H9 (cell line): ENCODE measurements around the gene DSN1. TPM values are rescaled to one million over a fixed set of nuclear protein-coding genes. Genes with fewer than 3 reads are reported as not detected.

Source experiments
- DNase-seq: peaks from one replicate; pipeline ENCODE4 v3.0.0-alpha.2; 2017
- H2AFZ ChIP-seq: one replicate; pipeline ENCODE4 v1.6.1; 2013; ENCODE audit warnings: mild to moderate bottlenecking, low read length, control low read depth, moderate library complexity
- H2AK5ac ChIP-seq: 2 replicates; pipeline ENCODE4 v1.6.1; 2013; ENCODE audit warnings: low read length, control low read depth, mixed read lengths; ENCODE audit not compliant: insufficient read length
- H2BK120ac ChIP-seq: one replicate; pipeline ENCODE4 v1.6.1; 2013; ENCODE audit warnings: low read depth, mild to moderate bottlenecking, low read length, control low read depth, inconsistent platforms; ENCODE audit not compliant: poor library complexity, severe bottlenecking
- H2BK12ac ChIP-seq: 2 replicates; pipeline ENCODE4 v1.6.1; 2013; ENCODE audit warnings: low read length, control low read depth, mixed read lengths, low read depth; ENCODE audit not compliant: insufficient read length
- H2BK15ac ChIP-seq: 2 replicates; pipeline ENCODE4 v1.6.1; 2013; ENCODE audit warnings: low read depth, low read length, control low read depth
- H2BK20ac ChIP-seq: one replicate; pipeline ENCODE4 v1.6.1; 2013; ENCODE audit warnings: low read depth, mild to moderate bottlenecking, low read length, control low read depth, inconsistent platforms; ENCODE audit not compliant: poor library complexity, severe bottlenecking
- H2BK5ac ChIP-seq: 2 replicates; pipeline ENCODE4 v1.6.1; 2013; ENCODE audit warnings: low read length, control low read depth, mixed read lengths; ENCODE audit not compliant: insufficient read length
- H3K14ac ChIP-seq: 2 replicates; pipeline ENCODE4 v1.6.1; 2013; ENCODE audit warnings: low read length, control low read depth; ENCODE audit not compliant: insufficient read depth
- H3K18ac ChIP-seq: 2 replicates; pipeline ENCODE4 v1.6.1; 2013; ENCODE audit warnings: low read depth, mild to moderate bottlenecking, mixed read lengths, low read length, control low read depth; ENCODE audit not compliant: insufficient read length
- H3K23ac ChIP-seq: 2 replicates; pipeline ENCODE4 v1.6.1; 2013; ENCODE audit warnings: low read length, control low read depth, mixed read lengths, low read depth; ENCODE audit not compliant: insufficient read length
- H3K23me2 ChIP-seq: 2 replicates; pipeline ENCODE4 v1.6.1; 2013; ENCODE audit warnings: low read depth, mild to moderate bottlenecking, mixed read lengths, low read length, control low read depth; ENCODE audit not compliant: insufficient read length, poor library complexity, severe bottlenecking
- H3K27ac ChIP-seq: 2 replicates; pipeline ENCODE4 v1.5.1; 2013; ENCODE audit warnings: low read length, control low read depth, mixed read lengths, low read depth; ENCODE audit not compliant: insufficient read length
- H3K27me3 ChIP-seq: 2 replicates; pipeline ENCODE4 v1.6.1; 2013; ENCODE audit warnings: low read length, control low read depth, inconsistent platforms; ENCODE audit not compliant: insufficient read depth
- H3K4ac ChIP-seq: 2 replicates; pipeline ENCODE4 v1.6.1; 2013; ENCODE audit warnings: low read depth, mild to moderate bottlenecking, control low read depth, inconsistent platforms, low read length, moderate library complexity
- H3K4me1 ChIP-seq: 2 replicates; pipeline ENCODE4 v1.6.1; 2013; ENCODE audit warnings: low read length, control low read depth, inconsistent platforms; ENCODE audit not compliant: insufficient read depth
- H3K4me2 ChIP-seq: 2 replicates; pipeline ENCODE4 v1.6.1; 2013; ENCODE audit warnings: low read length, control low read depth, mixed read lengths; ENCODE audit not compliant: insufficient read length, insufficient read depth
- H3K56ac ChIP-seq: 2 replicates; pipeline ENCODE4 v1.6.1; 2013; ENCODE audit warnings: low read depth, mild to moderate bottlenecking, mixed read lengths, low read length, control low read depth; ENCODE audit not compliant: insufficient read length
- H3K79me1 ChIP-seq: 2 replicates; pipeline ENCODE4 v1.6.1; 2013; ENCODE audit warnings: low read depth, mild to moderate bottlenecking, moderate library complexity, low read length, control low read depth, inconsistent platforms; ENCODE audit not compliant: insufficient read depth, poor library complexity, severe bottlenecking
- H3K79me2 ChIP-seq: 2 replicates; pipeline ENCODE4 v1.6.1; 2013; ENCODE audit warnings: low read length, control low read depth, inconsistent platforms; ENCODE audit not compliant: insufficient read depth
- H3K9ac ChIP-seq: 2 replicates; pipeline ENCODE4 v1.6.1; 2013; ENCODE audit warnings: low read length, control low read depth, mixed read lengths; ENCODE audit not compliant: insufficient read length; ENCODE audit errors: extremely low read depth
- H3K9me3 ChIP-seq: one replicate; pipeline ENCODE4 v1.6.1; 2013; ENCODE audit warnings: low read depth, low read length, inconsistent platforms; ENCODE audit not compliant: control insufficient read depth
- H3T11ph ChIP-seq: one replicate; pipeline ENCODE4 v1.6.1; 2013; ENCODE audit warnings: mild to moderate bottlenecking, low read length, control low read depth, inconsistent platforms
- H4K20me1 ChIP-seq: one replicate; pipeline ENCODE4 v1.6.1; 2013; ENCODE audit not compliant: control insufficient read depth, insufficient read length, insufficient read depth
- H4K5ac ChIP-seq: 2 replicates; pipeline ENCODE4 v1.6.1; 2013; ENCODE audit warnings: low read depth, mild to moderate bottlenecking, mixed read lengths, low read length, control low read depth; ENCODE audit not compliant: insufficient read length
- H4K8ac ChIP-seq: replicated peaks from 2 replicates; pipeline ENCODE4 v1.6.1; 2013; ENCODE audit warnings: low read length, control low read depth, mixed read lengths, low read depth; ENCODE audit not compliant: insufficient read length
- H4K91ac ChIP-seq: 2 replicates; pipeline ENCODE4 v1.6.1; 2013; ENCODE audit warnings: low read depth, mild to moderate bottlenecking, moderate library complexity, mixed read lengths, low read length, control low read depth; ENCODE audit not compliant: insufficient read length
- H3K27ac Mint-ChIP-seq, 3 experiments: 2 replicates in 2 of 3; 3 replicates in 1 of 3; pipeline ENCODE4 v1.8.0; 2020 to 2021; ENCODE audit warnings: mixed read lengths in 3 of 3, mild to moderate bottlenecking in 1 of 3, moderate library complexity in 1 of 3
- H3K27me3 Mint-ChIP-seq: 2 replicates; pipeline ENCODE4 v1.8.0; 2021; ENCODE audit warnings: low read depth, mild to moderate bottlenecking, moderate library complexity, mixed read lengths
- H3K36me3 Mint-ChIP-seq, 3 experiments: 2 replicates in 2 of 3; 3 replicates in 1 of 3; pipeline ENCODE4 v1.8.0; 2020 to 2021; ENCODE audit warnings: low read depth in 3 of 3, mixed read lengths in 3 of 3; ENCODE audit not compliant: insufficient read depth in 1 of 3
- H3K4me1 Mint-ChIP-seq, 2 experiments: 2 replicates each; pipeline ENCODE4 v1.8.0; 2020; ENCODE audit warnings: mixed read lengths in 2 of 2
- H3K4me3 Mint-ChIP-seq, 2 experiments: 2 replicates in 1 of 2; 3 replicates in 1 of 2; pipeline ENCODE4 v1.8.0; 2020 to 2021; ENCODE audit warnings: mild to moderate bottlenecking in 2 of 2, mixed read lengths in 2 of 2, moderate library complexity in 1 of 2
- H3K9me3 Mint-ChIP-seq, 2 experiments: 2 replicates in 1 of 2; 3 replicates in 1 of 2; pipeline ENCODE4 v1.8.0; 2020; ENCODE audit warnings: mild to moderate bottlenecking in 2 of 2, mixed read lengths in 2 of 2, moderate library complexity in 1 of 2
- CTCF ChIP-seq: fragments of 200-600 bp; sonication (generic); conservative IDR thresholded peaks from 3 replicates; pipeline ENCODE4 v1.8.0; 2021; ENCODE audit warnings: antibody characterized with exemption, mild to moderate bottlenecking
- WGBS: extraction: QIAGEN DNeasy Blood & Tissue Kit; methylation state at CpG from one replicate; pipeline ENCODE4 v1.1.7; 2013; ENCODE audit warnings: missing lambda C conversion rate, low lambda C conversion rate, mixed read lengths; ENCODE audit not compliant: insufficient read length; ENCODE audit errors: extremely low coverage; 5-methylcytosine and 5-hydroxymethylcytosine counted together
- total RNA-seq: library from RNA; stranded (reverse); gene quantifications from 2 replicates; pipeline ENCODE4 v1.2.1, GENCODE V29; 2021

Gene DSN1
- total RNA-seq, 1 experiment from 2014 or later = 22.8 TPM

GRCh38 chr20:36736451-36737182, 36.9 kb downstream of the DSN1 start:
- Histone ChIP-seq H2AK5ac (no peak overlapping the region), H2BK120ac (no peak overlapping the region), H4K20me1 (no peaks in the 10 kb centered on the region), H2BK20ac (no peak overlapping the region), H3K27me3 (no peaks in the 10 kb centered on the region), H3K4me1 (no peaks in the 10 kb centered on the region; the same call in 1 of the 2 replicates), H3K4me2 (no peak overlapping the region), H4K5ac (no peak overlapping the region), H3K79me2 (no peaks in the 10 kb centered on the region), H3T11ph (no peak overlapping the region), H3K14ac (no peak overlapping the region), H3K27ac (no peak overlapping the region), H3K23ac (no peak overlapping the region), H3K56ac (no peak overlapping the region), H3K18ac (no peak overlapping the region), H3K4ac (no peak overlapping the region), H2BK15ac (no peak overlapping the region), H3K23me2 (no peaks in the 10 kb centered on the region), H3K9me3 (no peaks in the 10 kb centered on the region), H3K79me1 (no peaks in the 10 kb centered on the region), H2AFZ (no peak overlapping the region), H4K91ac (no peak overlapping the region), H2BK12ac (no peak overlapping the region), H2BK5ac (no peak overlapping the region), H4K8ac (no peak overlapping the region), H3K9ac (no peak overlapping the region)
- WGBS = no CpG with 5 or more reads among the region's 3 CpGs
- Mint-ChIP-seq H3K4me1 (peaks cover 16 to 23% of the 10 kb centered on the region in 2 experiments), H3K27ac (peak overlapping the region; percentile 41 to 93 (median 84); a peak in 4 of 7 replicates), H3K9me3 (no peaks in the 10 kb centered on the region), H3K36me3 (no peaks in the 10 kb centered on the region), H3K27me3 (no peaks in the 10 kb centered on the region; the same call in 1 of the 2 replicates), H3K4me3 (no peak overlapping the region)
- no peak for TF ChIP-seq CTCF
- no peak for DNase-seq
